GM21526 (cell line): ENCODE results near the gene OTOG.

Source experiments
- ATAC-seq: cut with Tn5 transposase; IDR thresholded peaks from one replicate; pipeline ENCODE4 v1.9.1; 2021; ENCODE audit warnings: moderate library complexity; ENCODE audit not compliant: unreplicated experiment, low FRiP score

OTOG gene

DNA sequence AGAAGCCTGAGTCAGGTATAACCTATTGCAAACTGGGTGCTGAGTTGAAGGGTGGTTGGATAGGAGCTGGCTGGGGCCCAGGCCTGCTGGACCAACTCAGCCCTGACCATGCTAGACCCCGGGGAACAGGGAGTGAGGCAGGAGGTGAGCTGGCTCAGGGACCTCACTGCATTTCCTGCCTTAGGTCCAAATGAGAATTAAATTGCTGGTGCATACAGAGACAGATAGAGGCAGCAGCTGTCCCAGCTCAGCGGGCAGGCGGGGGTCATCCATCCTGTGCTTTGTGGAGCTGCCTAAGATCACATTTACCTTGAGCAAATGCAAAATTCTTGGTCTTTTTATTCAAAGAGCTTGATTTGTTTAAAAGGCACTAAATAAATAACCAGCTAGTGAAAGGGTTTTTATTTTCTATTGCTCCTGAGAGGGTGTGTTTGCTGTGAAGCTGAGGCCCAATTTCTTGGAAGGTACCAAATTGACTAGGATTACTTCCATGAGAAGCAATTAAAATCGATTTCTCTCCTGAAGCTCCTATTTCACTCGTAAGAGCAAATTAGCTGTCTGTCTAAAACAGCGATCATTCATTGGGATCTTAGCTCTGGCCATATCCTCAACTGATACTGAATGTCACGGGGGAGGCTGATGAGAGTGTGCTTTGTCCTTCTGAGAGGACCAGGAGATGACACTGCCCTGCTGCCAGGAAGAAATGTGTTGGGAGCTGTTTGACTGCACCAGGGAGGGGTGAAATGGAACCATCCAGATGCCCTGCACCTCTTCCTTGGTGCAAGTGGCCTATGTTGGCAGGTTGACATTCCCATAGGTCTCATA, 27.8 kb upstream of the OTOG start:
- no peak for ATAC-seq

DNA sequence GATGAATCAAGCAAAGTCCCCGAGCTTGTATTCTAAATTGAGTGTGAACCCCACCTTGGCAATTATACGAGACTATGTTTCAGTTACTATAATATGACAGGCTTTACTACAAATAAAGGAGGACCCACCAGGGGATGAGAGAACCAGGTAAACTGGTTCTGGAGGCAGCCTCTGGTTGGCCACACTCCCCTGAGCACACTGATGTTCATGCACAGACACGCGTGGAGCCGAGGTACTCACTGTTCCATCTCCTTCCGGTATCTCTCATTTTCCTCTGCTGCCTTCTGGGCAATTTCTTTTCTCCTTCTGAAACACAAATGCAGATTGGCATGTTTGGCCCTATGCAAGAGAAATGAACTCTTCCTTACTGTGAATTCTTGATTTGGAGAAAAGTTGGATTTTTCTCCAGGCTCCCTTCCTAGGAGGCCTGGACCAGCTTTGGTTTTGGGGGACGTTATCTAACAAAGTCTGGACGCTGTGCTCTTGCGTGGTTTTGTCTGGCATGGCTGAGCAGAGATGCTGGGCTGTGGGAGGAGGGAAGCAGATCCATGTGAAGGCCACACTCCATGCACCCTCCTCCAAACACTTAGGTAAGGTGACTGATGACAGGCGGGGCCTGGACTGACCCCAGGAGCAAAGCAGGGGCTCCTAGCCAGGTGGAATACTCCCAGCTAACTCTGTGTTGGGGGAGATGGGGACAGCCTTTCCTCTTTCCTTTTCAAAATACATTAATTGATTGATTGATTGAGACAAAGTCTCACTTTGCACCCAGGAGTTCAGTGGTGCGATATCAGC, 25.8 kb upstream of the OTOG start:
- ATAC-seq, result no peak

DNA sequence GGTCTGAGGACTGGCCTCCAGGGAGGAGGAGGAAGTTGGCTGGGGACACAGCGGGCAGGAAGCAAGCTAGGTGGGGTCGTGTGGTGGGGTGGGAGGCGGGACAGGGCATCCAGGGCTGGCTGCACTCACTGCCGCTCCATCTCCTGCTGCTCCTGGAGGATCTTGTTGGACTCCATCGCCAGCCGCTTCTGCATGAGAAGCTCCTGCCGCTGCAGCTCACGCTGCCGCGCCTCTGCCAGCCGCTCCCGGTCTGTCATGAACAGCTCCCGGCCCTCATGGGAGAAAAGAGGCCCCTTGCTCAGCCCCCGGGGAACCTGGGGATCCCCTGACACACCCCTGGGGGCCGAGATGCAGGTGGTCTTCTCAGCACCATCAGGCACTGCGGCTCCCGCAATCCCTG, 24.4 kb upstream of the OTOG start:
- ATAC-seq, result no peak

DNA sequence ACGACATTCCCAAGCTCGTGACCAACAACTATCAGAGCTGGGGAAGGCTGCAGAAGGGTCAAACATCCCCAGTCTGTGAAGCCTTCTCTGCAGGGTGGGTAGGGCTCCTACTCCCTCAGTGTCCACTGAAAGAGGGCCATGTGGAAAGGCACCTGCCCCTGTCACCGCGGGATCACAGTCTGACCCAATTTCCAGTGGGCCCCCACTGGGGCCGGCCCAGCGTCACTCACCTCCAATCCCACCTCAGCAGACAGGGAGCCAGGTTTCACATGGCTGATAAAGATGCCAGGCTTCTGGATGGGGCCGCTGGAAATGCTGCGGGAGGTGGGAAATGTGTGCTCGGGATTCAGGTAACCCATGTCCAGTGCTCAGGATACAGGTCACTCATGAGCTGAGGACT, 22.8 kb upstream of the OTOG start:
- no peak for ATAC-seq

DNA sequence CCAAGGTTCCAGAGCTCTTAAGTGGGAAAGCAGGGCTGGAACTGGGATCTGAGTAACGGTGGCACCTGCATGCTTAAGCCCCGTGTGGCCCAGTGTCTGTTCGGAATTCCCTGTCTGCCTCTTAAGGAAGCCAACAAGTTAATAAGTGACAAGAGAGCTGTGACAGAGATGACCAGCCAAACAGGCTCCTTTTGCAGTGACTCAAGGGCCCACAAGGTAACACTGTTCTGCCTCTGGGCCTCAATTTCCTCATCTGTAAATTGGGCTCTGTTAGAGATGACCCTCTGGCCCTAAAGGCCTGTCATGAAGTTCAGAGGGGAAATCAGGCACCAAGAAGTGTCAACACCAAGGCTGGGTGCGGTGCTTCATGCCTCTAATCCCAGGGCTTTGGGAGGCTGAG, 21.5 kb upstream of the OTOG start:
- ATAC-seq, result no peak

DNA sequence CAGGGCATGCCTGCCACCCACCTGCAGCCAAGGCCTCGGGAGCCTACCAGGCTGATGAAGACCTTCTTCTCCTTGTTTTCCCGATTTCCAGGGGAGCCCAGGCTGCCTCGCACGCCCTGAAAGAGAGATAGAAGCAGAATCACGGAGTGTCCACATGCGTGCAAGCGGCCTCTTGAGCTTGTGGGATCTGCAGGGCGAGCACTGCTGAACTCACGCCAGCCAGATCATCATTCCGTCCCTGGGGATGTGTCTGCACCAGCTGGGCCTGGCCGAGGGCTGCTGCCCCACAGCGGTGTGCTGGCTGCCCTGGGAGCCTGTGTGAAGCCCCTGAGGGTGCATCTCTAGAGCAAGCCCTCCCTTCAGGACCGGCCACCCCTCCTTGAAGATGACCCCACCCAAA, 20.7 kb upstream of the OTOG start:
- no peak for ATAC-seq

DNA sequence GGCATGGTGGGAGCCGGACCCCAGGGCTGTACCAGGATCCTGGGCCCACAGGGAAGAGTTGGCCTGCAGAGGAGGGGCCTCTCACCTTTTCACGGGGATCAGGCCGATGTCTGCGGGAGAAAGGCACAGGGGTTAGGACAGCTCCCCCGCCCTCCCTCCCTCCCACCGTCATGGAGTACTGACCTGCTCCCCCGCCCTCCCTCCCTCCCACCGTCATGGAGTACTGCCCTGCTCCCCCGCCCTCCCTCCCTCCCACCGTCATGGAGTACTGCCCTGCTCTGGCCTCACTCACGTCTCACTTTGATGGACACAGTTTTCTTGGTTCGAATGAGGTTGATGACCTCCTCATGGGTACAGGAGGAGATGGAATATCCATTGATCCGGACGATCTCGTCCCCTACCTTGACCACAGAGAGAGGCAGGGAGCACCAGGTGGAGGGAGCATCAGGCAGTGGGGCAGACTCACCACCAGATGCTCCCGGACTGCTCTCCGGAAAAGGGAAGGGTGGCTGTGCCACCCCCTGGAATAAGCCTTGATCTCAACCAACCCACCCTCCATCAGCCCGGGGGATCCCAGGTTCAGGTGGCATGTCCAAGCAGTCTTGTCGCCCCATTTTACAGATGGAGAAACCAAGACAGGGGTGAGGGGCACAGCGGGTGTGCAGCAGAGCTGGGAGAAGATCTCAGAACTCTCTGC, 20.0 kb upstream of the OTOG start:
- no peak for ATAC-seq

DNA sequence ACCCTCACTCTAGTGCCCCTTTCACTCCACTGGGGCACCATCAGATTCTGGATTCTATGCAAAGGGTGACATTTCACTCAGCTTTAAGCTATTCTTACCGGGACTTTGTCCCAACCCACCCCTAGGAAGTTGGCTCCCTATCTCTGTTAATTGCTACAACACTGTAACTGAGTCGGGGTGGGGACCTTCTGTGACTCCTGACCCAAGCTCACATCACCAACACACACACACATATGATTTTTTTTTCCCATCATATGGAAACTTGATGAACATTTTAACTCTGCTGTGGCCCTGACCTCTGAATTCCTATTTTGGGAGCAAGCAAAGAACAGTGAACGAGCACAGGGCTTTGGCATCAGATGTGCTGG, 19.4 kb upstream of the OTOG start:
- no peak for ATAC-seq

DNA sequence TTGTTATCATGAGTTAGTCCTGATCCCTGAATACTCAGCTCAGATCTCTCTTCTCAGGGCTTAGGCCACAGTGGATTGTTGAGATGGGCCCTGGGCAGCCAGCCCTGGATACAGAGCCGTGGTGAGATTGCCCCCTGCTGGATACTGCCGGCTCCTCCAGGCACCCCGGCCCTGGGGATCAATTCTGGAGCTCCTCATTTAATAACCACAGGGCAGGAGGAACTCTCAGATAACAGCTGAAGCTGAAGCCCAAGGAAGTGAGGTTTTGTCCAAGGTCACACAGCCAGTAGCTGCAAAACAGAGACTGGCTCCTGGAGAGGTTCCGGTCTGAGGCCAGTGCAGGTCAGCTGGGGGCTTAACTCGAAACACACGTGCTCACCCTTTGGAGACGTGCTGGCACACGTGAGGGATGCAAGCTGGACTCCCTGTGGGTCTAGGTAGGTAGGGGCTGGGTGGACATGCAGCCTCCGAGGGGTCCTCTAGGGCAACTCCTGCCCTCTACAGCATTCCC, 18.8 kb upstream of the OTOG start:
- ATAC-seq, result peak; percentile 65

DNA sequence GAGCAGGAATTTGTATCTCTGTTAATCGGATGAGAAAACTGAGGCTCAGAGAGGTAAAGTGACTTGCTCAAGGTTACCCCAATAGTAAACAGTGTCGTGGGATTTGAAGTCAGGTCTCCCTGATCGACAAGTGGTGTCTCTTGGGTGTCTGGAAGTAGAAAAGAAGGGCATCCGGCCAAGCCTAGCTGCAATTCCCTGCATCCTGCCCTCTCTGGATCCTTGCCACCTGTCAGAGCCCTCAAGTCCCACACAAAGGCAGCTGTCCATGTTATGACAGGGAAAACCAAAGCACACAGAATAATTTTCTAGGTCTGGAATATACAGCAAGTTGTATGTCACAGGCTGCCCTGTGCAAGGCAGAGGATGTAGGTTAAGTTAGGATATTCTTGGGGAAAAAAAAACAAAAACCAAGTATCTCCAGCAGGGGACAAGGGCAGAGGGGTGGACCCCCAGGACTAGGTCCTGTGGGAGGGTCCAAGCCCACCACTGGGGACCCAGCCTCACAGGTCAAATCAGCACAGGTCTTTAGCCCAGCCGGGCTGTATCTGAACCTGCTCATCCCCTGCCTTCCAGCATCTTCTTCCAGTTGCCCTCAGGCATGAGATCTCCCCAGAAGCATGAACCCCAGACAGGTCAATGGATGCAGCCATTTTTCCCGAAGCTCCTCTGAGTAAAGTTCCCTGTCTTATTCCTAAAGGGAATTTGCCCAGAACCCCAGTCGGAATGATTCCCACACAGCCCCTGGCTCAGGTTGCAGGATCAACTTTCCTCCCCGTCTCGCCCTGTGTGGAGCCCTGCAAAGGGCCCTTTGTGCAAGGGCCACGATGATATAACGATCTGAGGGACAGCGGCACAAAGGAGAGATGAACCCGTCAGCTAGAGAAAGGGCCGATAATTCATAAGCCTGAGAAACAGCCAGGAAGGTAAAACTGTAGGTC, 17.9 kb upstream of the OTOG start:
- no peak for ATAC-seq

DNA sequence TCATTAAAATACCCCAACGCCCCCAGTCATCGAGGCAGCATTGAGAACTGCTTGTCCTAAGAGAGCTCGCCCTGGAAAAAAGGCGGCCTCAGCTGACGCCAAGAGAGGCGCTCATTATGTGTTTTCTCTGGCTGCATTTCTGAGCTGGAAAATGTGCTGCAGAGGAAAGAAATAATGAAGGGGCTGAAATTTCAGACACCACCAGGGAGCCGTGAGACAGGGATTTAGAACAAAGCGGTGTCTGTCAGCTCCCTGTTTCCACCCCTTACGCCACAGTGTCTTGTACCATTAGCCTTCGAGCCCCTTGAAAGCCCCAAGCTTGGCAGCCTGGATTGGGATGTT, 17.2 kb upstream of the OTOG start:
- ATAC-seq, result no peak

DNA sequence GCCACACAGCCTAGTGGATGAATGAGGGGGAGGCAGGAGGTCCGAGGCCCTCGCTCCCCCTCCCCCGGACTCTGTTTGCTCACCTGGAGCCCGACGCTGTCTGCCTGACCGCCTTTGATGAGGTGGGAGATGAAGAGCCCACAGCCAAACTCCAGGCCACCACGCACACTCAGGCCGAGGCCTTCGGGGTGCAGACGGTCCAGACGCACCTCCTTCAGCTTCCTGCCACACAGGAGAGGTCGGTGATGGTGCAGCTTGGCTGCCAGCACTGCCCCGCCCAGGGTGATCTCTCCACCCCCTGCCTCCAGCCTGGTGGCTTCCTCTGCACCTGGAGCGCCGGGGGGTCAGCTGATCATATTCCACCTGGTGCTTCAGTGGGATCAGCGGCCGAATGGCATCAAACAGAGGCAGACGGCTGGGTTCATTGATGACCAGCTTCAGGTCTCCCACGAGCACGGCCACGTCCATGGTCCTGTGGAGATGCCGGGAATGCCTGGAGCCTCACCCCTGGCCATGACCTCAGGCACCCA, 15.9 kb upstream of the OTOG start:
- ATAC-seq, result no peak

DNA sequence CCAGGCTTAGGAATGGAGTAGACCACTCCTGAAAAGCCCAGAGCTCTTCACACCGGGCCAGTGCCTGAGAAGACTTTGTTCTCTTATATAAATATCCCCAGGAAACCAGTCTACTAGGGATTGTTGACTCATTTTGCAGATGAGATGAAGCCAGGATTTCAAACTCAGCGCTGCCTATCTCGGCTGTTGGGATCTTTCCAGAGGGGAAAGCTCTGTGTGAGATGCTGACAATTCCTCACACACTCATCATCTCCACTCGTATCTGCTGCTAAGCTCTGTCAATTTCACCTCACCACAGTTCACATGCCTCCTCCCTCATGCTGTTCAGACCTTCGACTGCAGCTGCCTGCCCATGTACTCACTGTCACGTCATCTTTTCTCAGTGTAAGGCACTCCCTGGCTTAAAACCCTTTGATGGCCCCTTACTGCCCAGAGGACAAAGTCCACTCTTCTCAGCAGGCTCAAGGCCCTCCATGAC, 15.4 kb upstream of the OTOG start:
- ATAC-seq, result no peak

DNA sequence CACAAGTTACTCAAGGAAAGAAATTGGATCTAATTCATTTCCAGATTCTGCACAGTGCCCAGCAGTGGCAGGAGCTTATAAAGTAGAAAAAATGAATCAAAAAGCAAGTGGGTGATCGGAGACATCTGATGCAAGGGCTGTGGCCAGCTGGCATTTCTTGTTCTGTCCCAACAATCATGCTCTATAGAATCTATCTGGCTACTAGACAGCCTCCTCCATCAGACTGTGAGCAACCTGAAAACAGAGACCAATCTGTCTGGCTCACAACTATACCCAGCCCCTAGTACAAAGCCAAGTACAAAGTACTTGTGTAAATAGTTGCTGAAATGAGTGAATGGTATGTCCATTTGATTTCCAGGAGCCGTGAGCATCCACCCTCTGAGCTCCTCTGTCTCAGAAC, 14.3 kb upstream of the OTOG start:
- ATAC-seq, result no peak

DNA sequence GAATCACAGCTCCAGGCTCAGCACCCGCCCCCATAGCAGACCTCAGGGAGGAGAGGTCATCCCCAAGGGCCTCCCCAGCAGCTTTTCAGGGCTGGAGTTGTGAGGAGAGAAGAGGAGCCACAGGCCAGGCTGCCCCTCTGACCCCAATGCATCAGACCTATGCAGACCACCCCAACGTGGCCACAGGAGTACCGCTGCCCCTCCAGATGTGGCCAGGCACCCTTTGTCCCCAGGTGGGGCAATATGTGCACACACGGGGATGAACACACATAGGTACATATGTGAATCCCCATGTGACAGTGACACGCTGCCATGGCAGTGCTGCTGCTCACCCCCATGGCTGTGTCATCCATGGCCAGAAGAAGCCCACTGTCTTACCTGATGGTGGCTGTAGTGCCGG, 13.7 kb upstream of the OTOG start:
- no peak for ATAC-seq

DNA sequence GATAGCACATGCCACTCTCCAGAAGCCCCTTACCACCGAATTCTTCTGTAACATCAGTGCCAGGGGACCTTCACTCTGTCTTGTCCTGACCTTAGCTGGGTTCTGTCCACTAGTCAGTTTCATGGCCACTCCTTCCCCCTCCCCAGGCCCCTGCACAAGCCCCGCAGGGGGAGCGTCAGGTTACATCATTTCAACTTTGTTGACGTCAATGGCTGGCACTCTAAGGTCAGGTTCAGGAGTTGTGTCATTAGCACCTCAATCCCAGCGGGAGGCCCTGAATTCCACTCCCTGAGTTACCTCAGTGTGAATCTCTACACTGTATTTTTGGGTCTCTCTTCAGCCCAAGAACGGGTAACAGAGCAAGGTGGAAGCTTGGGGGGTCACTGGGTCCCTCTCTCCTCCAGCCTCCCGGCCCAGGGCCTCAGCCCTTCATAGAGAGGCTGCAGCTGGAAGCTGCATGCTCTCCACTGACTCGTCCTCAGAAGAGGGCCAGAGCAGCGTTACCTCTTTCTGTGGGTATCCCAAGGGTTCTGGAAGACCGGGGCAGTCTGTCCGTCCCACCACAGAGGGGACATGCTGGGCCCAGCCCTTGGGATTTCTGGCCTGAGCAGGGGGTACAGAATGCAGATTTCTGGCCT, 13.2 kb upstream of the OTOG start:
- ATAC-seq, result no peak

DNA sequence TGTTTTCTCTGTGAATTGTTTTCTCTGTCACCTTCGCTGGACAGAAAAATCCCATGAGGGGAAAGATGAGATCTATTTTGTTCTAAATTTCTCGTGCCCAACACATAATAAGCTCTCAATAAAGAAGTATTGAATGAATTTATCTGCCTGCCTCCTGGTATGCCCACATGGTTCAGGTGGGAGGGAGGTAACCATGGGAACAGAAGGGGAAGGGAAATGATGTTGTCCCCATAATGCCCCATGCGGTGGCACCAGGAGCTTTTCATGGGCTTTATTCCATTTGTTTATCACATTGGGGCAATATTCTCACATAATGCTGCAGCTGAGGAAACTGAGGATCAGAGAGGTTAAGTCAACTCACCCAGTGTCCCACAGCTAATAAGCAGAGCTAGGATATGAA, 11.6 kb upstream of the OTOG start:
- no peak for ATAC-seq

DNA sequence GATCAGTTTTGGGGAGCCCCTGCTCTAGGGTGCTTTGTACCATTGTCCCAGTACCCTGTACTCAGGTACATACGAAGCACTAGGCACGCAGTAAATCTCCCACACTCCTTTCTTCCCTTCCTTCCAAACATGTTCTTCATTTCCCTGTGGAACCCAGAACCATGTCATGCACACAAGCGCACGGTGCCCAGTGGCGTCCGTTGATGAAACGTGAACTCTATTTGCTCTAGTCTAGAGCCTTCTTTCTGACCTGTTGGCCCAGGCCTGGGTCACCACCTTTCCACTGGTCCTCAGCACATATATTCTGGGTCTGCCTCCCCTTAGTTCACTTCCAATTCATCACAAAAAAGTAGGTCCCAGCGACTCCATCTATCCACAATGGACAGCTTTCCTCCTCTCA, 9.8 kb upstream of the OTOG start:
- no peak for ATAC-seq

DNA sequence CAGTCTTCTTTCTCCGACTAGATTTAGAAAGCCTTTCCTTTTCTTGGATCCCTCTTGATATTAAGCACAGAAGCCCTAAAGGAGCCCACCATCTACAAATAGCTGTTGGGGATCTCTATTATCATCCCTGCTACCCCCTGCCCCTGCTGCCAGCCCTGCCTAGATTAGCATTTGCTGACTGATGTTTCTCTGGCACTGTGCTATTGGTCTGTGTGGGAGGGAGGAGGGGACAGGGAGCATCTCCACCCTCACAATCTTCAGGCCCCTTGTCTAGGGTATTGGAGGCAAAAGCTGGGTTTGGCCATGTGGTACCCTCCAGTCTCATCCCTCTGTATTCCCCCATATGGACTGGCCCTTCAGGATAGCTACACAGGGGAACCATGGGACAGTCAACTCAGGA, 9.0 kb upstream of the OTOG start:
- ATAC-seq, result no peak

DNA sequence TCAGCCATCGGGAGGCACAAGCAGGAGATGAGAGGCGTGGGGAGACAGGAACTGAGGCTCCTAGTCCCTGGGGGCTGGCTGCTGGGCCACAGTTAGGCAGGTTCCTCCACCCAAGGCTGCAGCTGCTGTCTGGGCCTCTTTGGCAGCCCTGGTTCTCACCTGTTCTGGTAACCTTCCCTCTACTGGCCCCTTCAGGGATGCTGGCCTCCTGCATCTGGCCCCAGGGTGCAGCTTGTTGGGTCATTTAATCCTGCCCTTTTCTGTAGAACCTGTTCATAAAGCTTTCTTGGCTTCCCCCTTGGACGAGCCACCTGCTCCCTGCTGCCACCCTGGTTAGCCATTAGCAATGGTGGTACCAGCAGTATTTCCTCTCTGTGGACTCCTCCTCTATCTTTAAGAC, 8.3 kb upstream of the OTOG start:
- no peak for ATAC-seq
